ENCODE data around the gene SSTR1. TPM values are rescaled to one million over a fixed set of nuclear protein-coding genes. Genes with fewer than 3 reads are reported as not detected.
A peak's percentile ranks its signal among the peaks of the same experiment; 100 is the strongest.

Gene SSTR1
- total and polyA plus RNA-seq, 2 of the 13 experiments (the other 11 are each of a cell fraction or from before 2014, with no cell fraction given), result 0.04 TPM

- no peak for ATAC-seq
- H3K4me2 ChIP-seq (ENCODE audit: low read depth, low read length), result no peak overlapping the region
- peaks cover 5 to 21% of the 10 kb centered on the region in 2 experiments for H3K27me3 ChIP-seq (ENCODE audit: control insufficient read depth in 1 of 2, insufficient read depth in 2 of 2, low read length in 2 of 2)
- intact Hi-C loops (cut with micrococcal nuclease; ENCODE audit: unreplicated experiment) (no loop called here), in situ Hi-C loops (cut with HindIII; ENCODE audit: extremely low pct_ligation_motif_present, low pct_unique_long_range_greater_than_20kb) (loop anchor here (10.0 kb wide), 1 partner anchor 499 kb away; no protein-coding TSS in a partner anchor)
- no peaks in the 10 kb centered on the region for H3K79me2 ChIP-seq (ENCODE audit: insufficient read depth, low read length)
- no peaks in the 10 kb centered on the region for H3K36me3 ChIP-seq (replicated peaks in 1 of 2; ENCODE audit: control insufficient read depth in 1 of 2, insufficient read depth in 2 of 2, low read length in 2 of 2)
- no peaks in the 10 kb centered on the region for H4K20me1 ChIP-seq (ENCODE audit: insufficient read depth, low read length)
- H3K4me3 ChIP-seq (replicated peaks in 1 of 3; ENCODE audit: insufficient read depth in 1 of 3, low read depth in 2 of 3, low read length in 3 of 3), result no peak overlapping the region
- CTCF ChIA-PET (ENCODE audit: low intra/inter-chr PET ratio, low total read pairs), result no interaction called here
- H3K27ac ChIP-seq (ENCODE audit: extremely low read length, insufficient read depth, low read length), result no peak overlapping the region
- FAIRE-seq, result no peak
- peaks cover 15% of the 10 kb centered on the region for H3K4me1 ChIP-seq (ENCODE audit: insufficient read depth, low read length)
- POLR2A ChIA-PET, result no interaction called here
- H2AFZ ChIP-seq (ENCODE audit: low read length), result no peak overlapping the region
- DNase-seq (ENCODE audit: low spot score), result no peak
- TF ChIP-seq SRSF4 (IDR thresholded peaks at IDR 0.05; ENCODE audit: low read depth, low read length, poor library complexity, severe bottlenecking), result no peak
- peak; percentile 62; the same call in 1 of the 2 replicates for TF ChIP-seq CREB1 (IDR thresholded peaks at IDR 0.05)
- TF ChIP-seq CREB1 (CRISPR knock-in tag; IDR thresholded peaks at IDR 0.05), result no peak
- WGBS (ENCODE audit: low lambda C conversion rate), result 3% methylated on average over 2 of the region's 2 CpGs
- no peak overlapping the region for H3K9ac ChIP-seq (ENCODE audit: insufficient read depth, low read depth, low read length)
- H3K9me3 ChIP-seq (ENCODE audit: low read length), result no peaks in the 10 kb centered on the region
- BruUV-seq (replicated peaks), result no TSS peak
These were observed 3.6 kb upstream of the SSTR1 start for GRCh38 chr14:38203929-38204718.

- Histone ChIP-seq H3K36me3 (replicated peaks in 1 of 2; ENCODE audit: control insufficient read depth in 1 of 2, insufficient read depth in 2 of 2, low read length in 2 of 2) (no peaks in the 10 kb centered on the region), H3K27ac (ENCODE audit: extremely low read length, insufficient read depth, low read length) (no peak overlapping the region), H3K79me2 (ENCODE audit: insufficient read depth, low read length) (no peaks in the 10 kb centered on the region), H2AFZ (ENCODE audit: low read length) (no peak overlapping the region), H3K4me1 (ENCODE audit: insufficient read depth, low read length) (peaks cover 15% of the 10 kb centered on the region), H3K27me3 (ENCODE audit: control insufficient read depth in 1 of 2, insufficient read depth in 2 of 2, low read length in 2 of 2) (peaks cover 5 to 26% of the 10 kb centered on the region in 2 experiments), H3K4me3 (replicated peaks in 1 of 3; ENCODE audit: insufficient read depth in 1 of 3, low read depth in 2 of 3, low read length in 3 of 3) (no peak overlapping the region), H3K9me3 (ENCODE audit: low read length) (no peaks in the 10 kb centered on the region), H3K9ac (ENCODE audit: insufficient read depth, low read depth, low read length) (no peak overlapping the region), H3K4me2 (ENCODE audit: low read depth, low read length) (no peak overlapping the region), H4K20me1 (ENCODE audit: insufficient read depth, low read length) (no peaks in the 10 kb centered on the region)
- no TSS peak for BruUV-seq (replicated peaks)
- intact Hi-C loops (cut with micrococcal nuclease; ENCODE audit: unreplicated experiment) (no loop called here), in situ Hi-C loops (cut with HindIII; ENCODE audit: extremely low pct_ligation_motif_present, low pct_unique_long_range_greater_than_20kb) (loop anchor here (5.0 to 10.0 kb wide), 2 partner anchors 302 to 500 kb away; no protein-coding TSS in a partner anchor)
- TF ChIP-seq SMARCC2 (IDR thresholded peaks at IDR 0.05) (no peak), ZNF44 (CRISPR knock-in tag; IDR thresholded peaks at IDR 0.05) (no peak), RXRA (CRISPR knock-in tag; IDR thresholded peaks at IDR 0.05) (no peak), ZNF235 (CRISPR knock-in tag; IDR thresholded peaks at IDR 0.05; ENCODE audit: borderline replicate concordance) (no peak), THAP8 (CRISPR knock-in tag; IDR thresholded peaks at IDR 0.05; ENCODE audit: borderline replicate concordance) (no peak), SALL2 (CRISPR knock-in tag; IDR thresholded peaks at IDR 0.05) (no peak), RNF2 (conservative IDR thresholded peaks at IDR 0.05; ENCODE audit: low read depth) (no peak)
- ATAC-seq (no peak), DNase-seq (ENCODE audit: low spot score) (no peak), FAIRE-seq (no peak)
- CTCF ChIA-PET (ENCODE audit: low intra/inter-chr PET ratio, low total read pairs), result no interaction called here
- POLR2A ChIA-PET, result no interaction called here
These were observed 3.0 kb upstream of the SSTR1 start for GRCh38 chr14:38204719-38205115.

Data from HepG2 (cell line).